Heart left ventricle (tissue), 16 donors: ENCODE measurements around the gene TBC1D1. TPM values are rescaled to one million over a fixed set of nuclear protein-coding genes. Genes with fewer than 3 reads are reported as not detected.
A peak's percentile ranks its signal among the peaks of the same experiment; 100 is the strongest.

Experiments used
- ATAC-seq, 4 donors: fragments of 200-7000 bp; cut with Tn5 transposase; one replicate each; pipeline ENCODE4 v1.9.1; 2020 to 2022; ENCODE audit warnings: moderate library complexity in 4 of 4, mild to moderate bottlenecking in 3 of 4, moderate number of reproducible peaks in 1 of 4
- DNase-seq, 5 donors: peaks; one replicate each; pipeline ENCODE4 v3.0.0-alpha.2; 2020
- H3K27ac ChIP-seq, 12 donors: fragments of 200-600 bp; sonication (generic) in 4 of 12; one replicate each; pipeline versions ENCODE4 v1.5.0 to v1.8.0; 2016 to 2022; ENCODE audit warnings: mild to moderate bottlenecking in 2 of 12
- H3K27me3 ChIP-seq, 9 donors: fragments of 200-600 bp; sonication (generic) in 2 of 9; one replicate each; pipeline versions ENCODE4 v1.5.1 to v1.8.0; 2016 to 2022; ENCODE audit warnings: mild to moderate bottlenecking in 3 of 9
- H3K36me3 ChIP-seq, 9 donors: fragments of 200-600 bp; sonication (generic) in 2 of 9; one replicate each; pipeline versions ENCODE4 v1.5.0 to v1.8.0; 2018 to 2022; ENCODE audit warnings: mild to moderate bottlenecking in 2 of 9
- H3K4me1 ChIP-seq, 12 donors: fragments of 200-600 bp; sonication (generic) in 4 of 12; one replicate each; pipeline versions ENCODE4 v1.5.0 to v1.8.0; 2016 to 2022; ENCODE audit warnings: mild to moderate bottlenecking in 3 of 12
- H3K4me3 ChIP-seq, 12 donors: fragments of 200-600 bp; sonication (generic) in 4 of 12; one replicate each; pipeline versions ENCODE4 v1.5.0 to v1.8.0; 2017 to 2022; ENCODE audit warnings: mild to moderate bottlenecking in 9 of 12, moderate library complexity in 4 of 12
- H3K9me3 ChIP-seq, 12 donors: fragments of 200-600 bp; sonication (generic) in 4 of 12; one replicate each; pipeline versions ENCODE4 v1.5.0 to v1.8.0; 2016 to 2022; ENCODE audit warnings: mild to moderate bottlenecking in 1 of 12
- CTCF ChIP-seq, 12 donors: fragments of 200-600 bp; sonication (generic) in 4 of 12; IDR thresholded peaks; one replicate each; pipeline versions ENCODE4 v1.5.0 to v1.8.0; 2018 to 2022; ENCODE audit warnings: antibody characterized with exemption in 12 of 12, mild to moderate bottlenecking in 5 of 12
- POLR2A ChIP-seq, 2 donors: fragments of 450-650 bp; IDR thresholded peaks; one replicate each; pipeline ENCODE4 v1.6.1; 2017; ENCODE audit warnings: antibody characterized with exemption in 2 of 2, mild to moderate bottlenecking in 2 of 2, moderate library complexity in 2 of 2
- WGBS, 4 donors: extraction: QIAGEN DNeasy Blood & Tissue Kit in 2 of 4; methylation state at CpG; one replicate each; pipeline versions ENCODE4 v1.1.5 to v1.1.7; 2013 to 2018; 5-methylcytosine and 5-hydroxymethylcytosine counted together
- intact Hi-C, 10 donors: fragments of 100-400 bp; cut with DNase I; formaldehyde crosslinking; loops; one replicate each; pipeline versions ENCODE4 v1.11.1 to v1.14.2; 2022
- polyA plus RNA-seq, 2 donors: library from polyadenylated mRNA; stranded (reverse); fragments of 200-250 nt; gene quantifications; one replicate each; pipeline ENCODE4 v1.2.3, GENCODE V29; 2013
- total RNA-seq, 9 donors: library from RNA; depleted of rRNA in 2 of 9; stranded (reverse); fragments of >200 nt in 2 of 9; fragmentation: NEBNext Ultra II Directional in 3 of 9; extraction: Animal tissue kit (Norgen Biotek cat#: 25700) in 3 of 9; gene quantifications; one replicate each; pipeline versions ENCODE4 v1.1.0 to v1.2.4, GENCODE V29; 2016 to 2023
- donor health status: ischemic (EF 13 %, LVEDD 7.1; RV severe dilation, severe dysfunction).
- donor health status: healthy with polysubstance abuse.
- donor health status: DM: no; HTN: yes; CAD: no.
- donor health status: DM: no; HTN: no; CAD: no.
- donor health status: ischemic (EF 25% LVEDD 6.9; RV normal size, moderate dysfunction).
- donor health status: ischemic (EF 25% LVEDD 5.7; RV mildly dilated, moderate dysfunction).
- donor health status: healthy.
- donor health status: DM: yes; HTN: yes; CAD: no.
- donor health status: ischemic (EF 35%, LVEDD 5.7; RV mildly dilated, moderate dysfunction).
- donor health status: nonischemic (EF 11% LVEDD 7.7; RV severe dilation, severe dysfunction).
- donor health status: DM: yes; HTN: yes; CAD: no.
- donor health status: PGD.
- donor health status: ischemic (EF 29% LVEDD 5.4; RV normal size, mild dysfunction).
- donor health status: nonischemic (EF 23%, LVEDD 6.1; RV moderate dilation, normal function).

TBC1D1 gene
- total and polyA plus RNA-seq, 11 donors = 81.7 to 269 (median 140) TPM

DNA sequence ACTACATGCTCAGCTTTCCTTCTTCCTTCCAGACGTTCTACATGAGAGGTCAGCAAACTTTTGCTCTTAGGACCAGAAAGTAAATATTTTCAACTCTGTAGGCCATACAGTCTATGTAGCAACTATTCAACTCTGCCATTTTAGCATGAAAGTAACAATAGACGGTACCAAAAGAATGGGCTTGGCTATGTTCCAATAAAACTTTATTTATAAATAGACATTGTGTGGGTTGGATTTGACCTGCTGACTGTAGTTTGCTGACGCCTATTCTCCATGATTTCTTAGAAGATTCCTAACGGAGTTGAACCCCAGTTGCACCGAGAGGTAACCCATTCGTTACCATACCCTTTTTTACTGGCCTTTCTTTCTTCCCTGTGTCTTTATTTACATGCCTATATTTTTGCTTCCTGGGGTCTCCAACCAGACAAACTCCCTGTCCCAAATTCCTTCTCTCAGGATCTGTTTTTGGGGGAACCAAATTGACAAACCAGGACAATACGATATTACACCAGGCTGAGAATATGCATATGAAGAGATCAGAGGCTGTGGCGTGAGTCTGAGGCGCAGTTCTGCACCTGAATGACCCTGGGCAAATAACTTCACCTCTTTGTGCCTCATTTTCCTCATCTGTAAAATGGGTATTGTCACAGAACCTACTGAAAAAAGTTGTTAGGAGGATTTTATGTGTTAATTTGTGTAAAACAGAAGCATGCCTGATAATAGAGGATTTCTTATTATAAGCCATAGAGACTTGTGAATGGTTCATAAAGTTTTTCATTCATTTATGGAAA is 58.9 kb downstream of the TBC1D1 start:
- Histone ChIP-seq H3K4me3 (no peak overlapping the region), H3K9me3 (no peaks in the 10 kb centered on the region), H3K36me3 (peaks cover 0 to 18% (median 0%) of the 10 kb centered on the region in 9 donors), H3K4me1 (peaks cover 0 to 38% (median 18%) of the 10 kb centered on the region in 12 donors), H3K27ac (no peak overlapping the region), H3K27me3 (no peaks in the 10 kb centered on the region)
- intact Hi-C loops = no loop called here
- DNase-seq = no peak
- no peak for ATAC-seq
- TF ChIP-seq CTCF (IDR thresholded peaks at IDR 0.05) (no peak), POLR2A (IDR thresholded peaks at IDR 0.05) (no peak)
- WGBS, 4 donors = 62 to 70% (median 69%) methylated on average over 9 of the region's 9 CpGs

DNA sequence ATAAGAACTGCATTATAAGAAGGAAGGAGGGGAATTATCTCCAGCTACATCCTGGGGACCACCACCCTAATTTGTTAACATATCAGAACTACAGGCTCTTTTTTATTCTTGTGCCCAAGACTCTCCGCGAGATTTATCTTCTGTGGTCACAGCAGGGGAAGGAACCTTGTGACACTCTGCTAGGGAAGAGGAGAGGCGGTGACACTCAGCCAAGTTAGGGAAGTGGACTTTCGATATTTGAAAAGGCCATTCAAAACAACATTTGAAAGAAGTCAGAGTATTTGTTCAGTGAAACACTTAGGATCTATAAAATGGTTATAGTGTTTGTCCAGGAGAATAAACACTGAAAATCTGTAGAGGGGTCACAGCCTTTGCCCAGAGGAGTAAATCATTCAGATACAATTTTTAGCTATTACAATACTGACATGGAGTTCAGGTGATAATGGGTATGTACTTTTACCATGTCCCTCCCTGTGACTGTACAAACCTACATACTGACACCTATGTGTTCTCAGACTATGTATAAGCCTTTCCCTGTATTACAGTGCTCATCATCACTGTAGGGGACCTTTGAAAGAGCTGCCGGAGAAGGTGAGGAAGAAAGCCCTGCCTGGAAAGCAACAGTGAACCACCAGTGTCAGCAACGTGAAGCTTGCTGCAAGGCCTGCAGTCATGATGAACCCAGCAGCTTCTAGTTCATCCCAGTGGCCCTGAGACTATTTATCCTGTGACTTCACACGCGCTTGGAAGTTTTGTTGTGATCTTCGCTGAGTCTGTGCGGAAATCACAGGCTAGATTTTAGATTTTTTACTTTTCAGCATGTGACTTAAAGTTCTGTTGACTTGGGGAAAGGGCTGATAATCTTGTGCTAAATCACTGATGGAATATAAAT is 60.8 kb downstream of the TBC1D1 start:
- 83 to 89% (median 86%) methylated on average over 10 of the region's 10 CpGs for WGBS, 4 donors
- DNase-seq (no peak), ATAC-seq (peak in 1 of 4 donors; percentile 56)
- Histone ChIP-seq H3K4me3 (no peak overlapping the region), H3K27ac (peak overlapping the region in 1 of 12 donors; percentile 62), H3K36me3 (peaks cover 0 to 18% (median 0%) of the 10 kb centered on the region in 9 donors), H3K9me3 (no peaks in the 10 kb centered on the region), H3K27me3 (no peaks in the 10 kb centered on the region), H3K4me1 (peaks cover 0 to 25% (median 4%) of the 10 kb centered on the region in 12 donors)
- TF ChIP-seq CTCF (IDR thresholded peaks at IDR 0.05) (no peak), POLR2A (IDR thresholded peaks at IDR 0.05) (no peak)
- intact Hi-C loops = no loop called here

- intact Hi-C loops = no loop called here
- Histone ChIP-seq H3K4me1 (peaks cover 0 to 19% (median 3%) of the 10 kb centered on the region in 12 donors), H3K36me3 (peaks cover 0 to 14% (median 0%) of the 10 kb centered on the region in 9 donors), H3K4me3 (no peak overlapping the region), H3K27me3 (no peaks in the 10 kb centered on the region), H3K9me3 (no peaks in the 10 kb centered on the region), H3K27ac (no peak overlapping the region)
- ATAC-seq (no peak), DNase-seq (no peak)
- 33 to 51% (median 50%) methylated on average over 1 of the region's 1 CpG for WGBS, 4 donors
- TF ChIP-seq POLR2A (IDR thresholded peaks at IDR 0.05) (no peak), CTCF (IDR thresholded peaks at IDR 0.05) (no peak)
Measured at GRCh38 chr4:37953156-37953555, 62.3 kb downstream of the TBC1D1 start.
